ENCODE results near the gene C2orf42.

DNA sequence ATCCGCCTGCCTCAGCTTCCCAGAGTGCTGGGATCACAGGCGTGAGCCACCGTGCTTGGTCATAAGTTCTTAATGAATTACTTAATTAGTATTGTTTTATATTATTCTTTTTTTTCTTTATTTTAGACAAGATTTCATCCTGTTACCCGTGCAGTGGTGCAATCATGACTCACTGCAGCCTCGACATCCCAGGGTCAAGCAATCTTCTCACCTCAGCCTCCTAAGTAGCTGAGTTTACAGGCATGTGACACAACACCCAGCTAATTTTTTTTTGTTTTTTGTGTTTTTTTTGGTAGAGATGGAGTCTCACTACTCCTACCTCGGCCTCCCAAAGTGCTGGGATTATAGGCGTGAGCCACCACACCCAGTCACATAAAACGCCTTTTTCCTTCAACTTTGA lies 17.3 kb downstream of the C2orf42 start:
- no peak for TF ChIP-seq TAF1 (IDR thresholded peaks at IDR 0.05; ENCODE audit: low read depth)
- no peak for TF ChIP-seq EP300 (IDR thresholded peaks at IDR 0.05; ENCODE audit: borderline replicate concordance)
- TF ChIP-seq NFIC (IDR thresholded peaks at IDR 0.05): no peak
- TF ChIP-seq YY1 (IDR thresholded peaks at IDR 0.05; ENCODE audit: low read depth): no peak
- no peak for TF ChIP-seq RAD21 (IDR thresholded peaks at IDR 0.05; ENCODE audit: low read depth)
- TF ChIP-seq, protein P1, sequence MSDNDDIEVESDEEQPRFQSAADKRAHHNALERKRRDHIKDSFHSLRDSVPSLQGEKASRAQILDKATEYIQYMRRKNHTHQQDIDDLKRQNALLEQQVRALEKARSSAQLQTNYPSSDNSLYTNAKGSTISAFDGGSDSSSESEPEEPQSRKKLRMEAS (IDR thresholded peaks at IDR 0.05): no peak
- no peak for TF ChIP-seq REST (IDR thresholded peaks at IDR 0.05; ENCODE audit: low read depth)
- TF ChIP-seq CEBPB (IDR thresholded peaks at IDR 0.05): no peak
- TF ChIP-seq TCF12 (IDR thresholded peaks at IDR 0.05; ENCODE audit: low read depth): no peak
- TF ChIP-seq, protein P2, sequence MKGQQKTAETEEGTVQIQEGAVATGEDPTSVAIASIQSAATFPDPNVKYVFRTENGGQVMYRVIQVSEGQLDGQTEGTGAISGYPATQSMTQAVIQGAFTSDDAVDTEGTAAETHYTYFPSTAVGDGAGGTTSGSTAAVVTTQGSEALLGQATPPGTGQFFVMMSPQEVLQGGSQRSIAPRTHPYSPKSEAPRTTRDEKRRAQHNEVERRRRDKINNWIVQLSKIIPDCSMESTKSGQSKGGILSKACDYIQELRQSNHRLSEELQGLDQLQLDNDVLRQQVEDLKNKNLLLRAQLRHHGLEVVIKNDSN (IDR thresholded peaks at IDR 0.05): no peak
- TF ChIP-seq ZBTB7A (IDR thresholded peaks at IDR 0.05; ENCODE audit: low read depth): no peak
- TF ChIP-seq FOXM1 (IDR thresholded peaks at IDR 0.05; ENCODE audit: borderline replicate concordance, low read depth): no peak
